NCI-H2227 treated with DMSO at 0.1 percent for 48 hours (cell line): ENCODE measurements around the gene SLCO2A1.

Experiments
- DNase-seq: peaks from one replicate; lab custom pipeline; 2025; lab: John Stamatoyannopoulos, UW

Gene SLCO2A1

DNA sequence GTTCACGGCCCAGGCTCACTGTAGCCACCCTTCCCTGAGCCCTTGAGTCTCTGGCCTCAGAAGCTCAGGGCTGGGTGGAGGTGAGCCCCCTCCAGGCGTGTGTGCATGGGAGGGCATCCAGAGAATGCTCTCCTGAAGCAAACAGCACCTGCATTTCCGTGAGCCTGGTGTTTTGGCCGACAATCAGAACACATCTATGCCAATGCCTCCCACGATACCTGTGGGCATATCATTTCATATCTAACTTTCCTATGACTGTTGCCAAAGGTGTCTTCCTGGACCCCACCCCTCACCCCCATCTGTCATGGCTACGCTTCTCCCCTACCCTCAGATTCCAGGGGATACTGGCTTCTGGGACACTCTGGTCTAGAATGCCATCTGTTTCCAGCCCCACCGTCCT lies 80.7 kb downstream of the SLCO2A1 start:
- DNase-seq: no peak

DNA sequence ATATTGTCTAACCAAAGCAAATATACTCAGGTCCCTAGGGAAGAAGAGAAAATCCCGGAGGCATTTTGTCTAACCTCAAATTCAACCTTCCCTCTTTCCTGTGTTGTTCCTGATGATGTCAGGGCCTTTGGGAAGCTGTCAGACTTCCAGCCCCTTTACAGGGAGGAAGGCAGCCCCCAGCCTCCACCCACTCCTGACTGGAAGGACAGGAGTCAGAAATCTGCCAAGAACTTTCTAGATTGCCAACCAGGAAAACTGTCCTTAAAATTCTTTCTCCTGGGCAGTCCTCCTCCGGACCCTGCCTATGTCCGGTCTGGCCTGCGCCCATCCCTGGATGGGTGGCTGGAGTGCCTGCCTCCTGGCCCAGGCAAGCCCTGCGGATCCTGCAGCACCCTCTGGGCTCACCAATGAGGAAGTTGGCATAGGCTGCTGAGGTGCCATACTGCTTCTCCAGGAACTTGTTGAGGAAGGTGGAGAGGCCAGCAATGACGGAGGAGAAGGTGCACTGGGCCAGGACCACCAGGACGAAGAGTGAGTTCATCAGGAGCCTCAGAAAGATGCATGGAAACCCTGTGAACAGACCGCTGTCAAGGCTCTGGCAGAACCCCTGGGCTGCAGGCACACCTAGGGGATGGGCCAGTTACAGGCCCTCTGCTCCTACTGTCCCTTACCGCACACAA lies 81.5 kb downstream of the SLCO2A1 start:
- DNase-seq: no peak

DNA sequence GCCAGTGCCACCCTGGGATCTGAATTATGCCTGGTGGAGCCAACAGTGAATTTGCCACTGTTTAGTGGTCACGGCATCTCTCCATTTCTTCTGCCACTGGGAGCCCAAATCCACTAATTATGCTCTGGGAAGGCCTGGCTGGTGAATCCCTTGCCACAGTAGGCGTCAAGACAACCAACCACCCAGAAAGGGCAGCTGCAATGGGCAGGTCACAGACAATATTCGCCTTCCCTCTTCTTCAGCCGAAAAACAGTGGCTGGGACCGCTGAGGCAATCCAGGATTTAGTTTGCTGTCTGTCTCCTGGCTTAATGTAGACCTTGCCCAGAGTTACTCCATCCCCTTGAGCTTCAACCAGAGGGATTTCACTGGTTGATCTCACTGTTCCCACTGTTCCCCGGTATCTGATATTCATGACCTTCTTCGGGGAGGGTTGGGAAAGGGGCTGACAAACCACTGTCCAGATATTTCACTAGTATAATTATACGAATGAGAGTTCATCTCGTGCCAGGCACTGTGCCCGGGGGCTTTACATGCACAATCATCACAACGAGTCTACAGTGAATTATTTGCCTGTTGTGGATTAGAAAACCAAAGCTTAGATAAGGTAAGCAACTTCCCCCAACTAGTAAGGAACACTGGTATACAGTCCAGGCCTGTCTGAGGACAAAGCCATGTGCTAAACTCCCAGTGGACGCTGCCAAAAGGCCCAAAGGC lies 84.2 kb downstream of the SLCO2A1 start:
- DNase-seq: no peak

DNA sequence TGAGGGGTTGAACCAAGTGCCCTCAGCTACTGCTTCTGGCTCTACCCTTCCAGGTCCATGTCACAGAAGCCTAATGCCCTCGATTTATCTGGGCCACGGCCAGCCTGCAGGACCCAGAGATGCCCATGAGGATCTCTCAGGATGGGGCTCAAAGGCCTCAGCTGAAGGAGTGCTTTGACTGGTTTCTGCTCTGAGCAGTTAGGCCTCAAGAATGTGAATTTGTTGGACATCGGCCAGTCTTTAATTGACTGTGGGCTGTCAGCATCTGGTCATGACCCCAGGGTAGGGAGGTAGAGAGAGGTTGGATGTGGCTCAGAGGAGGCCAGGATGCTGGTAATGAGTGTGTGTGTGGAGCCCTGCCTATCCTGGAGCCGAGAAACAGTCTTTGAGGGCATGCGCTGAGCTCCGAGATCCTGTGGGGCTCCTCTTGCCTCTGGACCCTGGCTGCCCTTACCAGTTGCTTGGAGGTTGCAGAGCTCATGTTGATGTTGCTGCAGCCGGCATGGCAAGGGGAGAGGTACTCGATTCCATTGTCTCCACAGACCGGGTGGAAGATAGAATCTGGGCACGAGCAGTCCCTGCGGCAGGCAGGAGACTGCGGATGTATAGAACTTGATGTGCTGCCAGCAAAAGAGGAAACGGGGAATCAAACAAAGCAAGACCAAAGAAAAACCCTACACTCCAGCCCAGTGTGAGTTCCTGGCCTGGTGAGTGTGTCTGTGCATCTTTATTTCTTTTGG lies 84.9 kb downstream of the SLCO2A1 start:
- no peak for DNase-seq

DNA sequence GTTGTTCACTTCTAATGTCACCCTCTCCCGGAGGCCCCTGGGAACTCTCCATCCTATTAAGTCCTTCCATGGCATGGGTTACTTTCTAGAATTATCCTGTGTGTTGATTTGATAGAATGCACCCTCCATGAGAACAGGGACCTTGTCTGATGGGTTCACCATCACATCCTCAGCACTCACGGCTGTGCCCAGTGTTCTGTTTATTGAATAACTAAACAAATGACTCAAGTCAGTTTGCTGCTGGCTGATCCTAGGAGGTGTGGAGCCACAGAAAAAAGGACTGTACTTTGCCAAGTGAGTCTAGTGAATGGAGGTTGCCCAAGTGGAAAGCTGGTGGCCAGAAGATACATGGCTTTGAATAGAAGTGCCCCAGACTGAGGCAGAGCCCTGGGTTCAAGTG lies 85.5 kb downstream of the SLCO2A1 start:
- no peak for DNase-seq

DNA sequence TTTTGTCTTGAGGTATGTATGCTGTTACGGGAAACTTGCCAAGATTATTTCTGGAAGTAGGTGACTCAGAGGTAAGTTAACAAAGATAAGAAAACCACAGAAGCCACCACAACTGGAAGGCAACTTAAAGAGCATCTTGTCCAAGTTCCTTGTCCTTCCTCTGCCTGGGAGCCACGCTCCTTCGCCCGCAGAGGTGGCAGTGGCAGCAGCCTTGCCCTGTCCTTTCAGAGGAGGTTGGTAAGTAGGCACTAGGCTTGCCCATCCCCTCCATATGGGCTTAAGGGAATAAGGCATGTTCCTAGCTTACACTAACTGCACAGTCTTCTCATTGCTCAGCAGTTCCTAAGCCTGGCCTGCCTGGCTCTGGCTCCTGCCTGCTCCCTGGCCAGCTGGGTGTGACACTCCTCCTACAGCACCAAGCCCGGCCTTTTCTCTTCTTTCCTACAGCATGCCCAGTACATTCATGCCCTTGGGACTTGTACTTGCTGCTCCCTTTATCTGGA lies 86.0 kb downstream of the SLCO2A1 start:
- no peak for DNase-seq

DNA sequence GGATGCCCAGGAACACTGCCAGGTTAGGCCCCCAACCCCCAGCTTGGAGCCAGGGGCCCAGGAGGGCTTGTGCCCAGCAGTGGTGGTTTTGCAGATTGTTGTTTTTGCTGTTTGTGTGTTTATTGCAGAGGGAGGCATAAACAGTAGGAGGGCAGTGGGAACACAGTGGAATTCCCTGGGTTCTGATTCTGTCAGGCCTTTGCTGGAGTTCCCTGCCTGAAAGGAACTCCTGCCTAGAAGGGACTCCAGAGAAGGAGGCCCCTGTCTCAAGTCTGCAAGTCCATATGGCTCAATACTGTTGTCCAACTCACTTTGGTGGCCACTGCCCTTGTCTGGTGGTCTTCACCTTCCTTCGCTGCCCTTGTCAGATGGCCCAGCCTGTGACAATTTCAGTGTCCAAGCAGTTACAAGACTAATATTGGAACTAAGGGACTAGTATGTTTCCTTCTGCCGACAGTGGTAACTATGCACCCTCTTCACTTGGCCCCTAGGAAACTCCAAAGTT lies 86.6 kb downstream of the SLCO2A1 start:
- DNase-seq: no peak

DNA sequence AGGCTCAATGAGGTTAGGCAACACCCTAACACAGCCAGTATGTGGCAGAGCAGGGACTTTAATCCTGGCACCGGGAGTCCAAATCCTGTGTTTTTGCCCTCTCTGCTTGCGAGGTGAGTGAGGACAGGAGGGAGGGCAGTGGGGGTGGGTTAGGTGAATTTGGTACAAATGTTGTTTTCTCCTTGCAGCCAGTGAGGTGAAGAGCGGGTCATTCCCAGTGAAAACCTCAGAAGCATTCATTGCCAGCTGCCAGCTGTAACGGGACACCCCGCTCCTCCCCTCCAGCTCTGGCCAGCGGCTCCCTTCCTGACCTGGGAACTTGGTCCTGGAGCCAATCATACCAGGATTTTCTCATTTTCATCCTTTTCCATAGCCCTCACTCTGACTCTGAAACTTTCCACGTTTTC lies 88.3 kb downstream of the SLCO2A1 start:
- no peak for DNase-seq

DNA sequence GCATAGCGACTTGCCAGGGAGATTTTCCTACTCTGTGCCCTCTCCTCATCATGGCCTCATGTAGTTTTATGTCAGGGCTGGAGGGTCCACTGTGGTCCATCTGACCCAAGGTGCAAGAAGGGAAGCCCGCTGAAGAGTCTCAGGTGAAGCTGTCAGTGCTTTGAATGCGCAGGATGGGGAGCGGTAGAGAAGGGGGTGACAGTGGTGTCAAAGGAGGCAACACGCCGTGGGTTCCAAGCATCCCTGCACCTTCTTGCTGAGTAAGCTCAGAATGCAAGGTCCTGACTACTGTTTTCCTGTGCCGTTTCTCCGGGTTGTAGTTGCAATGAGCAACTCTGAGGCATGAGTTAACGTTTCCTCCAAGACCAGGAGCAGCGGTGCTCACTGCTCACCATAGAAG lies 89.2 kb downstream of the SLCO2A1 start:
- DNase-seq: no peak

DNA sequence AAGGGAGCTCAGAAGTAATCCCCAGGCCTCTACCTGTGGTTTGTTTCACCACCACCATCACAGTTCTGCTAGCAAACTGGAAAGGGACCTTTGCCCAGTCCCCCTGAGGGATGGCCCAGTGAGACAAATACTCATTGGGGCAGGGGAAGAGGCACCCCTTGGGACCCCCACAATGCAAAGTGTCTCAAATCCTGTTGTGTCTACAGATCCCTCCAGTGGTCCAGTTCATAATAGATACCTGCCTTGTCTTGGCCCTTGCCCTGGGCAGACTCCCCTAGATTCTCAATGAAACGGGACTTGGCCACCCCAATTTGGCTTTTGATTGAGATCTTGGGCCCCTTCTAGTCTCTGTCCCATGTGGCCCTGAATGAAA lies 90.3 kb downstream of the SLCO2A1 start:
- no peak for DNase-seq

DNA sequence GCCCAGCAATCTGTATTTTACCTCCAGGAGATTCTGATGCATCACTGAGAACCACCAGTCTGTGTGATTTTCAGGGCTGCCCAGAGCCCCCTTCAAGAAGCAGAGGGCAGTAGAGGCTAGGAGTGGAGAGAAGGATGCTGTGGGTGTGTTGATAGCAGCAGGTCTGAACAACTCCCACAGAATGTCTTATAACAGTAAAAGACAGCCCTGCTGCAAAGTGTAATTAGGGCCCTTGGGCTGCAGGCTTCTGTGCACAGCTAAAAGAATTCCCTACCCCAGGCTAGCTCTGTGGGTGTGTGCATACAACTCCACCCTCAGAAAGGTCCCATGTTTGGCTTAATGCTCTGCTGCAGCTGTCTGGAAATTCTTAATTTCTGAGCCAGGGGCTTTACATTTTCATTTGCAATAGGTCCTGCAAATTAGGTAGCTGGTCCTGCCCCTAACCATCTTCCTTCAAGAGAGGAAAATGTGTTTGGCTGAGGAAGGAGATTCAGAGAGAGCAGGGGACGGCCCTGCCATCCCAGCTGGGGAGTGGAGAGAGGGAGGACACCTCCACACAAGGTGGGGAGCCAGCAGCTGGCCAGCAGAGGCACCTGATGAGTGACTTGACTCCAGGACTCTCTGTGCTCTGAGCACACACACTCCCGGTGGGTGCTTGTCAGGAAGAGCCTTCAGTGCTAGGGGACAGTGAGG lies 90.8 kb downstream of the SLCO2A1 start:
- peak; percentile 12 for DNase-seq

DNA sequence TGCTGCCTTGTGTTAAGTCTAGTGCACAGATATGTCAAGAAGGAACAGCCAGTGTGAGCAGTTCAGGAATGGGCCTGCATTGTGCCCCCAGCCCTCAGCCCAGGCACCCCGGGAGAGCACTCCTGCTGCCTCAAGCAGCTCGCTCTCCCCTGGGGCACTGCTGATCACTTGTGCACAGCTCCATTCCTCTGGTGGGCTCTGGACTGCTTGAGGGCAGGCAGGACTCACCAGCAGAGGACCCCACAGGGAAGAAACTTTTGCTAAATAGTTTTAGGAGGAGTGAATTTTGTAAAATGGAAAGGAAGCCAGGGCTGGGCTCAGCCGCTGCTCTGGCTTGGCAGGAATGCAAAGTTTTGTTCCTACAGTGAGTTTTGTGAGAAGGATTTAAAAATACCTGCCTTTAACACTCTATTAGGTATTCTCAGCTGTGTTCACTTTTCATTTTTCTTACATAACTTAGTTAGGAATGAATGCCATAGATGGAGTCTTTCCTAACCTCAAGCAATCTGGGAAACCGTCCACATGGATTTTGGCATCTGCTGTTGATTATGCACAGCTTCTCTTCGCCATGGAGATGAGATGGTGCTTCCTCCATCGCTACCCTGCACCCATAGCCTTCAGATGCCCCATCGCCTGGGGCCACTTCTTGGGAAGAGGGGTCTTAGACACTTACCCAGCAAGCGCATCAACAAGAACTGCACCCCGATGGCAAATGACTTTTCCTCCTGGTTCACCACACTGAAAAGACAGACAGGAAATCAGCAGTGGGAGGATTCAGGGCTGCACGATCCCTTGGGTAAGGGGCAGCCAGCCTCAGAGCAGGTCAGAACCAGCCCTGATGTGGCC lies 91.7 kb downstream of the SLCO2A1 start:
- DNase-seq: no peak

DNA sequence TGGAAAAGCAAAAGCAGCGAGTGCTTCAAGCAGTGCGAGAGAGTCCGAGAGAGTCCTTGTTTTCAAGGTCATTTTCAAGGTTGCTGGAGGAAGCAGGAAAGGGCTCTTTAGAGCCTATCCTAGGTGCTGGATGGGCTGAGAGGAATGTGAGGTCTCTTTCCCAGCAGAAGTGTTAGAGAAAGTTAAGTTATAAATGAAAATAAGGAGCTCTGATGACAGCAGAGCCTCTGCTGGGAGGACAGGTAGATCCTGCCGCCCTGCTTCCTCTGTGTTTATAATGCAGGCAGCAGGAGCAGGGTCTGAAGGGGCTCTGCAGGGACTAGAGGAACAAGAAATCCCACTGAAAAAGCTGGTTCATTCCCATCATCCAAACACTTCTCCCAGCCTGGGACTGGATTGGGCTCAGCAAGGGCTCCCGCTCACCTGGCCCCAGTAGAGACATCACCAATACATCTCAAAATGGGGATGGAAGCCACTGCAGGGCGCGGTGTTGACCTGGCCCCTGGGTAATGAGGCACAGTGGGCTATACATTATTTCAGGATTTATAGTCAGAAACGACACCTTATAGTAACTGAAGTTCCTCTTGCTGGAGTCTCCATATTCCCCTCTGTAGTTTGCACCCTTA lies 92.6 kb downstream of the SLCO2A1 start:
- DNase-seq: no peak

DNA sequence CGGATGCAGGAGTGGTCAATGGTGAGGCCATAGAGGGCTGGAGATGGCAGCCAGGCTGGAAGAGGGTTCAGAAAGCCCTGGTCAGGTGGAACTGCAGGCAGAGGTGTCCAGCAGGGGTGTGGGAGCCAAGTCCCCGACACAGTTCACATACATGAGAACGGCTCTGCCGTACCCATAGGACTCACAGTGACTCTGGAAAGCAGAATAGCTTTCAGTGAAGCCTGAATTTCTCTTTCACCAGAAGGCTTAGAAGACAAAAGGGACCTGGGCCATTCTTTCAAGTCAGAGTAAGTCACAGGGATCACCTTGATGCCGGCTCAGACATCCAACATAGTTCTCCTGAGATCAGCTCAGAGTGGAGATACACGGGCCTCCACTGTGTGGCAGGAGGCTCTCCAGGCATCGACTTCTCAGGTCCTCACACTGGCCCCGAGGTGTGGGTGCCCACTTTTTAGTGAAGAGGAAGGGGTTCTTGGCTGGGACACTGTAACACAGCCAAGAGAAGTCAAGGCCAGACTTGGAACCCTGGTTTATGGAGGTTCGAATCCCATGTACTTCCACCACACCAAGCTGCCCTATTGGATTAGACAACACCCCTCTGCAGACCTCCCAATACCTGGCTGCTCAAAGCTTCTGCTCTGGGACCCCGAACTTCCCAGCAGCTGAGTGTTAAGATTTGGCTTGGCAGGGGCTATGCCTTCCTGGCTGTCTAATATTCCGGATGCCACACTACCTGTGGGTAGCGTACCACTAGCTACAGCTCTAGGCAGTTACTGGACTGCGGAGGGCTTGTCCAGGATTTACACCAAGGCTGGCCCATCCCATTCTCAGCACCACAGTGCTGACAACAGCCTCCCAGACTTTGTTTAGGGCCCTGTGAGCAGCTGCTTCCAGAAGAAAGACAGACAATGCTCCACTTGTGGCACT lies 93.6 kb downstream of the SLCO2A1 start:
- no peak for DNase-seq

DNA sequence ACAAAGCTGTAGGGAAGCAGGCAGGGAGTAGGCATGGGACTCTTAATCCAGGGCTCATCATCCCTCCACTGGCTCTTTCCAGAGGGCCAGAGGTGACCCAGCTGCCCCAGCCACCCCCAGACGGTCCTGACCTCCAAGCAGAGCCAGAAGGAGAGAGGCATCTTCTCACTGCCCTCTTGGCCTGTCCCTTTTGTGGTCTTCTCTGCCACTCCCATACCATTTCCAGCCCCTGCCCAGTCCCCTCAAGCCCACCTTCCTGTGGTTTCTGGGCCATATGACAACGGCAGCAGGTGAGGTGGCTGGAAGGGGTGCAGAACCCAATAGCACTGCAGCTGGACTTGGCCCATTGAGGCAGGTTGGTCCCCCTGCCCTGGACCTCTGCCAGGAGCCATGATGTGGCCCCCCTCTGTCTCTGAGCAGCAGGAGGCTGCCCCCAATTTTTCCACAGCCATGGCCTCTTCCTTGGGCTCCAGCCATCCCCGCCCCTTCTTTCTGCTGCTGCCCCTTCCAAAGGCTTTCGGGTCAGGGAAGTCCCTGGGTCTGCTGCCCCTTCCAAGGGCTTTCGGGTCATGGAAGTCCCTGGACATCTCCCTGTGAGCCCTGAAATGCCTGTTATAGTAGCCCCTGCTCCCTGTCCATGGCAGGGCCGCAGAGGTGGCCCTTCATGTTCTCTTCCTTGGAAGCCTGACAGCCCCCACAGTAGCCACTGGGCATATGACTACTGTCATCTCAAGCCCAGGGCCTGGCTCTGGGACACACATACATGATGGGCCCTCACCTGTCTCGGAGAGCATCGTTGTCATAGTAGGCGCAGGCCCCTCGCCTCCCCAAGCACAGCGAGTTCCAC lies 94.5 kb downstream of the SLCO2A1 start:
- DNase-seq: no peak

DNA sequence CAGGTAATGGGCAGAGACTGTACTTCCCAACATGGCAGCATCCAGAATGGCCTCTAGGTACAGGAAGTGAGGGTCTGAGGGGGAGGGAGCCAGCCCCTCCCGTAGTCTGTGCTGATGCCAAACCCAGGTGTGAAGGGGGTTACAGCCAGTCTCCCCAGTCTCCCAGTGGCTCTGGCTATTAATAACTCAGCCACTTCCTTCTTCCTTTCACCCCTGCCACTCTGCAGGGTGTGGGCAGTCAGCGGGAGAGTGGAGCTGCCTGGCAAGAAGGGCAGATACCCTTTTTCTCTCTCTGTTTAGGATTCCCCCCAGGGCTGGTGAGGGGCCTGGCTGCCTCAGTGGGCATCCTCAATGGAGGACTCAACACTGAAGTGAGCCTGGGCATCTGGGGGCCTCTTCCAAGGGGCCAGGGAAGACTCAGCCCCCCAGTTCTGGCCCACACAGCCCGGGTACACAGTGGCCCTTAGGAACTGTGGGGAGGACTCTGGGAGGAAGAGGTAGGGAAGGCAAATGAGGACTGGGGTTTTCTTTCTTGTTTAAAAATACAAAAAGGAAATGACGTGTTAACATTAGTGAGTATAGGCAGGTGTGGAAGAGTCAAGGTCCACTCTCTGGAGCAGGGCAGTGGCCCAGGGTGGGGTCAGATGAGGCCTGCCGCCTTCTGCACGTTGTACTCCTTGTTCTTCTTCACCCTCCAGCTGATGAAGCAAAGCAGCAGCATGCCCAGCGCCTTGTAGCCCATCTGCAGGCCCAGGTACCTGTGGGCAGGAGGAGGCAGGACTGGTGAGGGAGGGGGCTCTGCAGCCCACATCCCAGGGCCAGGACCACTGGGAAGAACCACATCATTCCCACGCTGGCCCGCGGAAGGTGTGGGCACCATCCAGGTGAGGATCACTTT lies 95.4 kb downstream of the SLCO2A1 start:
- no peak for DNase-seq

DNA sequence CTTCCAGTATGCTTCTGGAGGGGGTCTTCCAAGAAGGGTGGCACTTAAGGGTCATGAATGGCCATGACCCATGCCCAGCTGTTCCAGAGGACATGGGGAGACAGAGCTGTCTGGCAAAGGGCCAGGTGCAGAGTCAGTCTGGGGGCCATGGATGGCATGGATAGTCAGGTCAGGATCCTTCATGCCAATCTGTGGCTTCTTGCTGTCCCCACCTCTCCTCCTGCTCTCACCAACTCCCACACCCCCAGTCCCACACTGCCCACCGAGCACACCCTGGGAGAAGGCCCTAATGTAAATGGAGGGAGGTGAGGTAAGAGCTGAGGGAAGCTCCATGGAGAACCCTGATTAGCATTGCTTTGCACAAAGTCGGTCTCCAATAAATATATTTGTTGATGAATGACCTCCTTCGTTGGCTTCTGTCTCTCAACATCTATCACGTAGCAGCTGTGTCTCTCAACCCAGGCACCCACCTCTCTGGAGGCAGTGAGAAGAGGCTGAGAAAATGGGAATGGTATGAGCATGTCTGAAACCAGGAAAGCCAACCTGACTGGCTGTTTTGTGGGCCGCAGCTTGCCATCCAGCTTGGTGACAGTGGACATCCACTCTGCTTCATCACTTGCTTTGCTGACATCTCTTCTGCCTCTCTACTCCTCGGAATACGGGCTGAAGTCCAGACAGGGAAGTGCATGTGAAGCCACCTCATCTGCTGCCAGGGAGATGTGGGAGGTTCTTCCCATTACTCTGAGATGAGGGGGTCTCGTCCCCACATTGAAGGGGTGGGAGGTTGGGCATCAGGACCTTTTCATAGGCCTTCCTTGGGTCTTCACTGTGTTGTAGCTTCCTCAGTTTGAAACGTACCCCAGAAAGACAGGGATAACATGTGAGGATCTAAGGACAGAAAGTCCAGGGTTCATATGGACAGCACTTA lies 96.4 kb downstream of the SLCO2A1 start:
- no peak for DNase-seq
